Measurements from ENCODE around the gene SELENOF.

The SELENOF gene

GRCh38 chr1:86950712-86951419 lies 36.9 kb upstream of the SELENOF start:
- TF ChIP-seq CTCF (IDR thresholded peaks at IDR 0.05; ENCODE audit: borderline replicate concordance, insufficient read depth, low read depth, low read length), result no peak
- no peak overlapping the region for H3K4me3 ChIP-seq (ENCODE audit: low read depth, low read length)

DNA sequence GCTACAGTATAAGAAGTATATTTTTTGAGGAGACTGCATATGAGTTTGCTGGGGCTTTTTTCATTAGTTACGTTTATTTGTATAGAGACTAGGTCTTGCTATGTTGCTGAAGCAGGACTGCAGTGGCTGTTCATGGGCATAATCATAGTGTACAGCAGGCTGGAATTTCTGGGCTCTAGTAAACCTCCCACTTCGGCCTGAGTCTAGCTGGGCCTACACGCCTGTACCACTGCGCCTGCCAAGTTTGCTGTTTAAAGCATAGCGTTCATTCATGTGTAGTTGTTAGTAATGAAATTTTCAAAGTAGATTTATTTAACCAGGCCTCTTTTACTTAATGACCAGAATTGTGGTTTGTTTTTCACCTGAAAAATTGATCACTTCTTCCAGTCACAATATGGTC lies 34.3 kb upstream of the SELENOF start:
- TF ChIP-seq CTCF (IDR thresholded peaks at IDR 0.05; ENCODE audit: borderline replicate concordance, insufficient read depth, low read depth, low read length), result no peak
- H3K4me3 ChIP-seq (ENCODE audit: low read depth, low read length), result no peak overlapping the region

DNA sequence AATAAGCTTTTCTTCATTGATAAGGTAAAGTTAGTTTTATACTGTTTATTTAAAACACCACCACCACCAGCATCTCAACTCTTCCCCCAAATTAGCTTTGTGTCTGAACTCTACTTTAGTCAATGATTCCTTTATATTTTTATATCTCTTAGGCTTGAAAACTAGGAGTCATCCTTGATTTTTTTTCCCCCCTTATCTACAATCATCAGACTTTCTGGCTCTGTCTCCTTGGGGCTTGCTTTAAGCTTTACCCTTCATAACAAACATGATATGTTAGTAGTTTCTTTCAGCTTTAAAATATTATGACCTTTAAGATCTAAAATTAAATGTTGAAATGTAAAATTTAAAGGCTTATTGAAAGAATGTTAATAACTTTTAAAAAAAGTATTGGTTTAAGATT lies 28.8 kb upstream of the SELENOF start:
- no peak overlapping the region for H3K4me3 ChIP-seq (ENCODE audit: low read depth, low read length)
- no peak for TF ChIP-seq CTCF (IDR thresholded peaks at IDR 0.05; ENCODE audit: borderline replicate concordance, insufficient read depth, low read depth, low read length)

DNA sequence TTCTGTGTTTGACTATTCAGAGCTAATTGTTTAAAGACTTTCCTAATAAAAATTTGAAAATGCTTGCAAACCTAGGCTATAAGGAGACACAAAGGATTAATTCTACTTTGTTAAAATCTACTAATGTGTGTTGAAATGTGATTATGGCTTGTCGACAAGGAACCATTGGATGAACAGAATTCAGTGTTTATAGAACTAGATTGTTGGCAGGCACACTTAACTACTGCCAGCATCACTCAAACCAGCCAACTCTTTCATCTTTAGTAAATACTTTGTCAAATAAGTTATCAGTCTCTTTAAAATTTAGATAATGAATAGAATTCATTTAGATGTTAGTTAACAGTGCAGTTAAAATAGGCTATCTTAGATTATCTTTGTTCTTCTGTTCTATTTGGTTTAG lies 28.1 kb upstream of the SELENOF start:
- TF ChIP-seq CTCF (IDR thresholded peaks at IDR 0.05; ENCODE audit: borderline replicate concordance, insufficient read depth, low read depth, low read length), result no peak
- H3K4me3 ChIP-seq (ENCODE audit: low read depth, low read length), result no peak overlapping the region

DNA sequence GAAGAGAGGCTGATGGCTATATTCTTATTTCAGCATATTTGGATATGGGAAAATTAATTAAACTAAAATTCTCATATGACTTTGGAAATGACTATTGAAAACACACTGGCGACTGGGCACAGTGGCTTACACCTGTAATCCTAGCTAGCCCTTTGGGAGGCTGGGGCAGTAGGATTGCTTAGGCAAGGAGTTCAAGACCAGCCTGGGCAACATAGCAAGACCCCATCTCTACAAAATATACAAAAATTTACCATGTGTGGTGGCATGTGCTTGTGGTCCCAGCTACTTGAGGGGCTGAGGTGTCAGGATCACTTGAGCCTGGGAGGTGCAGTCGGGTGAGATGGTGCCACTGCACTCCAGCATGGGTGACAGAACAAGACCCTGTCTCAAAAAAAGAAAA lies 26.7 kb upstream of the SELENOF start:
- TF ChIP-seq CTCF (IDR thresholded peaks at IDR 0.05; ENCODE audit: borderline replicate concordance, insufficient read depth, low read depth, low read length), result no peak
- H3K4me3 ChIP-seq (ENCODE audit: low read depth, low read length), result no peak overlapping the region

DNA sequence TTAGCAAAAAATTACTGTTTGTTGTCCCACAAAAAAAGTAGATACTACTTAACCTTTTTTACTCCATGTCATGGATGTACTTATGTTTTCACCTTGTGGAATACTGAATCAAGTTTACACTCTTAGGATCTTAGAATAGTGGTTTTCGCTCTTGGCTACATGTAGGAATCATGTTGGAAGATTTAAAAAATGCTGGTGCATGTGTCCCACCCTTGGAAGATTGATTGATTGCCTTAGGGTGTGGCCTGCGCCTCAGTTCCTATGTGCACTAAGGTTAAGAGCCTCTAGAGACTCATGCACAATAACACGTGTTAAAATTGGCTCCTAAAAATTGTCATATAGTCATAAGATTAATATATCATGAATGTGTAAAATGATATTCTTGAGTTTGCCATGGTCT lies 25.5 kb upstream of the SELENOF start:
- no peak overlapping the region for H3K4me3 ChIP-seq (ENCODE audit: low read depth, low read length)
- TF ChIP-seq CTCF (IDR thresholded peaks at IDR 0.05; ENCODE audit: borderline replicate concordance, insufficient read depth, low read depth, low read length), result no peak

- TF ChIP-seq CTCF (IDR thresholded peaks at IDR 0.05; ENCODE audit: borderline replicate concordance, insufficient read depth, low read depth, low read length), result no peak
- H3K4me3 ChIP-seq (ENCODE audit: low read depth, low read length), result no peak overlapping the region
Measured at GRCh38 chr1:86938855-86939254, 24.9 kb upstream of the SELENOF start.

Measured in GM12875 (cell line).